Stimulated activated CD4-positive, alpha-beta T cell treated with anti-CD3 and anti-CD28 coated beads, Interleukin-12 subunit alpha, Interleukin-12 subunit beta, amount 100 ng/mL, for 4 hours (primary cell): Measurements from ENCODE around the gene DLG4.
"Not testable (repeated sequence)": the region's sequence is repeated elsewhere in the genome, so short reads cannot be mapped to it uniquely, and the experiment has no call there.

Experiments
- DNase-seq: peaks from one replicate; pipeline ENCODE4 v3.0.0-alpha.2; 2020

DLG4 gene

DNA sequence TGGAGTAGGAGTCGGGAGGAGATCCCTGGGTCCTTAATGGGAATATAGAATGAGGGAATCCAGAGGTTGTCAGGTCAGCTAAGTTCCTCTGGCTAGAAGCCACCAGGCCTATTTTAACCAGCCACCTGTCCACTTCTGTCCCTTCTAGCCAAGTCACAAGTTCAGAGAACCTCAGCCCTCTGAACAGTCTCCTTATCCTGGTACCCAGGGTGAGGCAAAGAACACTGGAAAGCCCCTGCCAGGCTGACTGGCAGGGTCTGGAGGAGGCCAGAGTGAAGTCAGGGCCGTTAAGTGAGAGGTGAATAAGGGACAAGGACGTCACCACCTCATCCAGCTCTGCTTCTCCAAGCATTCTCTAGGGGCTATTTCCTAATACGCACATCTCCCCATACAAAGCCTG, 29.2 kb upstream of the DLG4 start:
- no peak for DNase-seq

DNA sequence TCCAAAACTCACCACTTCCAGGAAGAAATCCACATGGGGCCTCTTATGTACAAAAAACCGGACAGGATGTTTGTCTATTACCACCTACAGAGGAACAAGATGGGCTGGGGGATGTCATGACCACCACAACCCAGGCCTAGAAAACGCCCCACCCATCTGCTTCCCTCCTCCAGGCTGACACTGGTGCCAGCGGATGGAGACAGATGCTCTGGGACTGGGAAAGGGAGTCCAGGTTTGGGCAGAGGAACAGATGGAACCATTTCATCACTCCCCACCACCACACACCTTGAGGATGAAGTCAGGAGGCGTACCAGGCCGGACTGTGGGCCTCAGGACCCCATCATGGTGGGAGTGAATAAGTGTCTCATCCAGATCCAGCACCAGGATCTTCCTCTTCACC, 27.1 kb upstream of the DLG4 start:
- DNase-seq = no peak

DNA sequence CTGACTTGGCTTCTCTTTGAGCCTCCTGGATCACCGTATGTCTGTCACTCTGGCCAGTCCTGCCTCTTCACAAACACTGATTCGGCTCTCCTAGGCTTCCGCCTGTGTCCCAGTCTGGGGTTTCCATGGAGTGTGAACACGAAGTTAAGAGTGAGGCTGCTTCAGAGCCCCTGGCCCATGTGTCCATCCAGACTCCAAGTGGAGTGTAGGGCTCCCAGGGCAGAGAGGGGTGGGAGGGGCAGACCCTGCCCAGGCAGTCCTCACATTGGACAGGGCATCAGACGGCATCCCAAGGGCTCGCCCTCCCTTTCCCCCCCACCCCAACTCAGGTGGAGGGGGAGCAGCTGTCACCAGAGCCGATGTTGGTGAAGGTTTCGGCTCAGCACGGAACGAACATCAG, 24.2 kb upstream of the DLG4 start:
- not testable (repeated sequence) for DNase-seq

DNA sequence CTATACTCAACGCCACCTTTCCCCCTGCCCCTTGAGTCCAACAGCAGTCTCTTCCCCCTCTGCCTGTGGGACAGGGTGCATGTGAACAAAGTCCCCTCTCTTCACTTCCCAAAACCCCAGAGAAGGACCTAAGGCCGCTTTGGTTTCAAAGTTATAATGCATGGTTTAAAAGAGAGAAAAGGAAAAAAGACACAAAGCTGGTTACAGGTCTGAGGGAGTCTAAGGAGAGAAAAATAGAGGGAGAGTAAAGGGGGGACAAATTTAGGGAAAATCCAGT, 23.8 kb upstream of the DLG4 start:
- DNase-seq = no peak

DNA sequence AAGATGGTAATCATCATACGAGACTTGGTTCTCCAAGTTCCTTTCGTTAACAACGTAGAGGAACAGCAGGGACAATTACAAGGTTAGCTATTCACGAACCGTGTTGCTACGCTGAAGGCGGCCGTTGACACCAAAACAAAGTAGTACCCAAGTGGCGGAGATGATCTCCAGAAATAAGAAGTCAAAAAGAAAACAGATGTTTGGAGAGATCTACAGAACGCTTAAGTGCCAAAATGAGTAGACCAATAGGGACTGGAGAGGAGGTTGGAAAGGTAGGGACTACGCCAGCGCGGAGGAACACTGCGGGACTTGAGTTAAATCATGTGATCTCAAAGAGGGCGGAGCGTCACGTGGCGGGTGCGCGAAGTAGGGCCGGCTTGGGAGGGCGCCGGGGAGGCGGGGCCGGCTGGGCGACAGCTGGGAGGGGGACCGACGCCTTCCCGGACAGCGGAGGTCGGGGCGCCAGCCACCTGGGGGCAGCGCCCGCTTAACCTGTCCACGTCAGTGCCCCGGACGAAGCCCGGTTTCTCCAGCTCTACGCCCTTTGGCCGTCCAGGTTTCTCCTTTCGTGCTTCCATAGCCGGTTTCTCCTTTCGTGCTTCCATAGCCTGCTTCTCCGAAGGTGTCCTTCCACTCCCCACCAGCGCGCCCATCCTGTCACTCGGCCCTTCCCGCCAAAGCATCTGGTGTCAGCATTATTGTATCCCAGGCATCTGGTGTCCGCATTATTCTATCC, 23.2 kb upstream of the DLG4 start:
- DNase-seq = peak; percentile 89

DNA sequence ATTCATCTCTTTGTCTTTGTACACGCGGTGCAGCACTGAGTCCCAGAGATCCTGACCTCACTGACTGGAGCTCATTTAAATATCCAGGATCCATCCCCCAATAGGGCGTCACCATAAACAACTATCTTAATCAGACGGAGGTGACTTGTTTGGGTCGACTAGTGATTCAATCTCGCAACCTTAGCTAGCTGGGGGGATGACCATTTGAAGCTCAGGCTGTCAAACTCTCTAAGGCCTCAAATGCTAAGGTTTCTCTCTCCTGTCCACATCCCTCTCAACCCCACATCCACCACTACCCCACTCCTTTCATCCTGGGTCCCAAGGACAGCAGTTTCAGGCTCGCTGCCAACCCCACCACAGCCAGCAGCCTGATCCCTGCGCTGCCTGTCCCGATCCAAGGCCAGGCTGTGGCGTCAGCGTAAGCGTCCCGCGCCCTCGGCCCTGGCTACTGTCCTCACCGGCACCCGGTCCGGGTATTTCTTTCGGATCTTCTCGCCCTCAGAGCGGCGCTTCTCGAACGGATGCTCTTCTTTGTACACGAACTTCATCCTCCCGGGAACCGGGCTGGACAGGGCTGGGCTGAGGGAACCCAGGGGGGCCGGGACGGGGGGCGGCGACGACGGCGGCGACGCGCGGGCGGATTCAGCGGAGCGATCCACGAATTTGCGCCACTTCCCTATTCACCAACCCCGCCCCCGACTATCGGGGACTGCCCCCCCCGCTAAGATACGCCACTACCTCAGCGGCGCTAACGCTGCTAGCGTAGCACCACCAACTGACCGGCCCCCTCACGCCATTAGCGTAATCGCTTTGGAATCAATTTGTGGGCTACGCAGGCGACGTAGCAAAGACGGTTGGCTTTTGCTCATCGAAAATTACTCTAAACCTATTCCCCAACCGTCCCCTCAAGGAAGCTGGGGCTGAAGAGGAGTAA, 22.4 kb upstream of the DLG4 start, which contains the start of gene GABARAP:
Gene GABARAP, minus strand, starts transcription at position 667 of the 934 bp plus-strand sequence. Its CDS starts 119 bp downstream, at position 548.
- peak; percentile 92 for DNase-seq

DNA sequence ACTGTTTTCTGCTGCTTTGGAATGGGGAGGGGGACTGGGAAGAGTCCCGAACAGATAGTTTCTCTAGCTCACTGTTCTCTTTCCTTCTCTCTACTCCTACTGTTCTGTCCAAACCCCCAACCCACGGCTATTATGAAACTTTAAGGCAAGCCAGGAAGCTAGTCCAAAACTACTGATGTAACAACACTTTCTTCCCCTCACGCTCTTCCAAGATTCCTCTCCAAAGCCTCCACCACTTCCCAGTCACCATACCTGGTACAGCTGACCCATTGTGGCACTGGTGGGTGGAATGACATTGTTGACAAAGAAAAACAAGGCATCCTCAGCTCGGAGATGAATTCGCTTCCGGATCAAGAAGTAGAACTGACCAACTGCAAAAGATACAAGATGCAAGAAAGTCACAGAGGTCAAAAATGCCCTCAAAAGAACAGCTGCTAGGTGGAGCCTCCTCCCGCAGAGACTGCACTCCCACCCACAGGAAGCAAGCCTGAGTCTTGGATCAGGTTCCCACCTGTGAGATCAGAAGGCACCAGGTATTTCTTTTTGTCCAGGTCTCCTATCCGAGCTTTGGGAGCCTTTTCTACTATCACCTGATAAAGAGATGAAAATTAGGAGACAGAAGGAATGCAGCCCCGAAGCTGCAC, 21.6 kb upstream of the DLG4 start:
- no peak for DNase-seq

DNA sequence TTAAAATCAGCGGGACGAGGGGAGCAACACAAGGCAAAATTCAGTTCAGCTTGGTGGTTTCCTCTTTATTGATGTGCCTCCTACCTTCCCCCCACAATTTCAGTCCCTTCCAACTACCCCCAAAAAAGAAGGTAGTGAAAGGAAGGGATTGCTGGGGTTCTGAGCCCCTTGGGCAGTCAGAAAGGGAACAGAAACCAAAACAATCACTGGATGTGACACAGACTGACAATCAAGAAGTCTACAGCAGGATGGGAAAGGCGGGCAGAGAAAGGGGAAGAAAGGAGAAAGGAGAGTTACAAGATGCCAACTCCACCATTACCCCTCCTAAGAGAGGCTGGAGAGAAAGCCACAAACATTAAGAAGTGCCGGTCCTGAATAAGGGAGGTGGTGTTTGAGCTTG, 20.7 kb upstream of the DLG4 start:
- DNase-seq = no peak

DNA sequence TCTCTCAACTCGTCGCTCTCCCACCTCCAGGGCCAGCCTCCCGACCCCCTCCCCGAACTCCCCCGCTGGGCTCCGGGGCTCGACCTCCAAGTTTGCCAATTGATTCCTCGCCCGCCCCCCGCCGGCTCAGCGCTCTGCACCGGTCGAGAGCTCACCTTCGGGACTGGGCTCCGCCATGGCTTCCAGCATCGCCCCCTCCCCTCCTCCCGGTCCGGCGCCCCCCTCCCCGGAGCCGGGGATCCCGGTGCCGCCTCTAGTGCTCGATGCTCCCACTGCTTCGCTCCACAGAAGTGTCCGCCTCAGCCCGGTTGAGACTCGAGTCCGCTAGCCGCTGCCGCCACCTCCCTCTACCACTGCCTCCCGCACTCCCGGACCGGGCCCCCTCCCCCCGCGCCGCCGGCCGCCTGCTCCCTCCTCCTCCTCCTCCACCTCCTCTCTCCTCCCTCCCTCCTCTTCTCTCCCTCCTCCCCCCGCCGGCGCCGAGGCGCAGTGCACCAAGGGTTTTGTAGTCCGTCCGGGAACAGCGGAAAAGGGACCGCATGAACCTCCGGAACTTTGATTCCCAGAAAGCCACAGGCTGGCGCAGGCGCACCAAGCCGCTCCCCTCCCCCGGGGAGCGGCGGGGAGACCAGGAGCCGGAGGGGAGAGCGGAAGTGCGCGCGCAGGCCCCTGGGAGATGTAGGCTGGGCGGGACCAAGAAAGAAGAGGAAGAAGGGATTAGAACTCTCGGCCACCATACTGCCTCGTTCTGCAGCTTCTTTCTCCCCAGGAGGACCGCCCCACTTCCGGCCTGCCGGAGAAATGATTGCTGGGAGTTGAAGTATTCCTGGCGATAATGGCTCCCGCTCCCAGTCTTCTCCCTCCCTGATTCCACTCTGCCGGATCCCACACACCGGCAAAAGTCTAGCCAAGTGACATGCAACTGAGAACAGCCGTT, 19.7 kb upstream of the DLG4 start, which contains the start of gene PHF23:
Gene PHF23, minus strand, starts transcription at position 367 of the 937 bp plus-strand sequence. Its CDS starts 178 bp downstream, at position 189.
- peak; percentile 97 for DNase-seq

DNA sequence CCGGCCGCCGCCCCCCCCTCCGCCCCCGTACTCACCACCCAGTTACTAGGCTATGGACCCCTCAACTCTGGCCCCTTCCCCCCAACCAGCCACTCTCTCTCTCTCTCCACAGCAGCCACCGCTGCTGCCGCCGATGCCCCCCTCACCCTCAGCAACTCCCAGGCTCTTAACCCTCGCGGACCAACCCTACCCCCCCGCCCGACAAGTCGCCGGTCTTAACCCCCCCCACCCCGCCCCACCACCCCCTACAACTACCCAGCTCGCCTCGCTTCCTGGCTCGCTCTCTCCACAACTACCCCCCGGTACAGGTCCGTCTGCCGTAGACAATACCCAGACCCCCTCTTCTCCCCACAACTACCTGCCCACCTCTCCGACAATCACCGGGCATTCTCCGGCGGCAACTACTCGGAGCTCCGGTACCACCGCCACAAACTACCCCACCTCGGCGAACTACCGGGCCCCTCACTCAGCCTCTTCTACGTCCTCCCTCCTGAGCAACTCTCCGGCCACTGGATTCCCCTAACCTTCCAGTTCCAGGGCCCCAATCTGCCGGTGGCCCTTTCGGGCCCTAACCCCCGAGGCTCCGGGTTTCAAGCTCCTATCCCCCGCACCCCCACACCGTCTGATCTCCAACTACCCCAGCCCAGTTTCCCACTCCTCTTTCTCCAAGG, 18.9 kb upstream of the DLG4 start:
- peak; percentile 41 for DNase-seq

DNA sequence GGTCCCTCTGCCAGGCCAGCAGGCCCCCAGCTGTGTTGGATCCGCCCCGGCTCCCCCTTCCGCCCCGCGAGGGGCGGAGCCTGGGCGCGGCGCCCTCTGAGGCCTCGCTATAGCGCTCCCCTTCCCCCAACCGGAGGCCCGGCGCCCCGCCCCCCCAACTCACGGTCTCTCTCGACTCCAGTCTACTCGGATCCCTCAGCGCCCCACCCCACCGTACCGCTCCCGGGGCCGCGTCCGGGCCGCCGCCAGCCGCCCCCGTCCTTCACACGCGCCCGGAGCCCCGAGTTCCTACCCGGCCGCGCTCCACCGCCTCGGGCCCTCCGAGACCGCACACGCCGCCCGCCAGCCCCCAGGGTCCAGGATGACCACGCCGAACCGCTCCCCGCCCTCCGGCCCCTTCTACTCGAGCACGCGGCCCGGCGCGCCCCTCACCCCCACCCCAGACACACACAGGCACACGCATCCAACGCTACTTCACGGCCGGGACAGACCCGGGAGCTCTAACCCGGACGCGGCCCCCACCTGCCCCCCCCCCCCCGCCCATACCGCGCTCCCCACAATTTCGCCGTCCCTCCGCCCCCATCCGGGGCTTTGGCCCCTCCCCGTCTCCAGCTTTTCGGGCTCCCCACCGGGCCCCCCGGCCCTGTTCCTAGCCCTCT, 18.3 kb upstream of the DLG4 start:
- DNase-seq = peak; percentile 91

DNA sequence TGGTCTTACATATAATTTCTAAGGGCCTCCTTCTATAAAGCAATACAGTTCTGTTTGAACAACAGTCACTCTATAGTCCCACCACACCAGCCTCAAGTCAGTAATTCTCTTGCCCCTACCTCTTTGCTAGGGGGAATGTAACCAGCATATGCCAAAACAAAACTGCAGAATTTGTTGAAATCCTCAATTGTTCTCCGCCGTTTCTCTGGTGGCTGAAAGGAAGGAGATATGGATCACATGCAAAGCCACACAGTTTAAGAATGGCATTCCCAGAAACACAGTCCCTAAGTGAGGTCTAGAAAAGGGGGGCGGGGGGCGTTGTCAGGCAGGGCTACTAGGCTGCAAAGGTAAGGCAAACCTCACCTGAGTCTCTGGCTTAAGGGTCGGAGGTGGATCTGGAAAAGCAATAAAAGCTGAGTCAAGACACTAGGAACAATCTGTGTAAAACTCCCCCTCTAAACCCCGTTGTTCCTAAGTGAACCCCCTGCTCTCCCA, 17.7 kb upstream of the DLG4 start:
- no peak for DNase-seq

DNA sequence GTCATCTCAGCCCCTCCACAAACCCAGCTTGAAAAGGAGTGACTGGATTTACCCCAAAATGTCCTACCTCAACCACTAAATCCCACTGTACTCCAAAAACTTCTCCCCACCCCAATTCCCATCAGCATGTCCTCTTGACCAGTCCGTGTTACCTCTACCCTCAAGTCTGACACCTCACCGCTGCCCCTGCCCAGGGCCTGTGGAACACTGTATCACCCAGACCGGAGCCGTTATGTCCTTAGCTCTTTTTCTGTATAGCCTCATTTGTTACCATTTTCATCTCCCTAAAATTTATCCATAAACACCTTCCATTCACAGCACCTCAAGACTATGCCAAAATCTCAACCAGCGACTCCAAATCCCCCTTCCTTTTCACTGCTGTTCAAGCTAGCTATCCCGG, 17.2 kb upstream of the DLG4 start:
- DNase-seq = no peak

DNA sequence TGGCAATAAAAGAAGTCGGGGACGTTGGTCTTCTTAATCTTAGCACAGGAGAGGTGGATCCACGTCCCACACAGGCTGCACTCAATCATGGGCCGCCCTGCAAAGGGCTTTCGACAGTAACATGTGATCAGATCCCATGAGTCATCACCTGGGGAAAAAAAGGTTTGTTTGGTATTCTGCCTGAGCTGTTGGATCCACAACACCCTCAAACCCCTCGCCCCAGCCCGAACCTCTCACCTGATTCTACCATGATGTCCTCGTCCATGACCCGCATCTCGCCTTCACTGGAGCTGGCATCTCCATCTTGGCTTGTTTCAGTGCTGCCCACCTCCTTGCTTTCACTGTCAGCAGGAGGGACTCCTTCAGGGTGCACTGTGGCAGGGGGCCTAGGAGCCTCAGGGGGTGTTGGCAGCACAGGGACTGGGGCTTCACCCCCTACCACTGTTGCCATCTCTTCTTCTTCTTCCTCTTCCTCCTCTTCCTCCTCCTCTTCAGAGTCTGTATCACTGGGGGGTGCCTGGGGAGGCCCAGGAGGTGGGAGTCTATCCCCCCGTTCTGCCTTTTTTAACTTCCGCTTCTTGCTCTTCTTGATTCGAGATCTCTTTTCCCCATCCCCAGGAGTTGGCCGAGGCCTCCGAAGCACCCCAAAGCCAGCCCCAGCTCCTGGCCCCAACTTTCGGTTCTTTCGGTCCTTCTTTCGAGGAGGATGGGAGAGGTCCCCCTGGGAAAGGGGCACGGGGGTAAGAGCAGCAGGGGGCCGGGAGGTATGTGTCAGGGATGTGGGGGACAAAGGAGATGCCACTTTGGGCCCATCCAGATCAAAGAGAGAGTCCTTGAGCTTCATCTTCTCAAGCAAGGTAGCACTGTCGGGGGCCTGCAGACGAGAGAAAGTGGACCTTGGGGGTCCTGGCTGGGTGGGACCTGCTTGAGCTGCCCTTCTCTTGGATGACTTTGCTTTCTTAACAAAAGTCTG, 16.3 kb upstream of the DLG4 start:
- no peak for DNase-seq

DNA sequence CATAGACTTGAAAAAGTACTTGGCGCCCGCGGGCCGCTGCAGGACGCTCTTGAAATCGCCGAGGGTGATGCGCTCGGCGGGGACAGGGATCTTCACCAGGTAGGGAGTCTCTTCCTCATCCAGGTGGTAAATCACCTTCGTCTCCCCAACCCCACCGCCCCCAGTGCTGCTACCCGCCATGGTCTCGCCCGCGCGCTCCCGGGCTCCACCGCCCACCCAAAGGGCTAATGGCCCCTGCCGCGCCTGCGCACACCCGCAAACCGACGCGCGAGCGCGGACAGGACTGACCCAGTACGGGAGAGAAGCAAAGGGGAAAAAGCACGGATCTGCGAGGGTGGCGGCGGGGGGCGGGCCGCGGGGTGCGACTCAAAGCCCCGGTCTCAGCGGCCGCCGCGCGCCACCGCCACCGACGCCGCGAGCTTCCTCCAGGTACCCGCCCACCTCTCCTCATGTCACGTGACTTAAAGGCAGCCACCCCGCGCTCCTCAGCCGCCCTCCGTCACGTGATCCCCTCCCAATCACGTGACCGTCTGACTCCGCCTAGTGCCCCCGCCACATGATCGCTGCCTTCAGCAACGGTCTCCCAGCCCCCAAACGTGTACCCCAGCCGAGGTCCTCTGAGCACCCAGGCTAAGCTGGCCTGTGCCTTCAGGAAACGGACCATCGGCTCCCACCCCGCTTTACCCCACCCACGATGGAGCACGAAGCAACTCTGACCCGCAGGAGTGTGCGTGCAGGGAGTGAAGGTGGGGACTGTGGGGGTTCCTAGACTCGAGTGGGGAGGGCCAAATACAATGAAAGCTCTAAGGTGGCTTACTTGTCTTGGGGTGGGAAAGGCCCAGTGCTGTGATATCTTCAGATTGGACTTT, 14.7 kb upstream of the DLG4 start, which contains the start of gene DVL2:
Gene DVL2, minus strand, starts transcription at position 435 of the 869 bp plus-strand sequence. Its CDS starts 255 bp downstream, at position 180.
- peak; percentile 93 for DNase-seq

DNA sequence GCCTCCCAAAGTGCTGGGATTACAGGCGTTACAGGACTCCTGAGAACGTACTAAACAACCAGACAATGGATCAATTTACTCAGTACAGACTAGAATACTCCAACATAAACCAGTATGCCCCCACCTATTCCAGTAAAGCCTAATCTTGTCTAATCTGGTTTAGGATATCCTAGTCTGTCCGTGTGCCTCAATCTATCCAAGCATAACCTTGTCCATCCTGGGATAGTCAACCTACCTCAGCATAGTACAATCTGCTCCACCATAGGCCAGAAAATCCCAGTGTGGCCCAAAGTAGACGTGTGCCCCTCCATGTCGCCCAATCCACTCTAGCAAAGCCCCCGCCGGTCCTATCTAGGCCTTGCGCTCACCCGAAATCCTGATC, 14.1 kb upstream of the DLG4 start:
- no peak for DNase-seq

DNA sequence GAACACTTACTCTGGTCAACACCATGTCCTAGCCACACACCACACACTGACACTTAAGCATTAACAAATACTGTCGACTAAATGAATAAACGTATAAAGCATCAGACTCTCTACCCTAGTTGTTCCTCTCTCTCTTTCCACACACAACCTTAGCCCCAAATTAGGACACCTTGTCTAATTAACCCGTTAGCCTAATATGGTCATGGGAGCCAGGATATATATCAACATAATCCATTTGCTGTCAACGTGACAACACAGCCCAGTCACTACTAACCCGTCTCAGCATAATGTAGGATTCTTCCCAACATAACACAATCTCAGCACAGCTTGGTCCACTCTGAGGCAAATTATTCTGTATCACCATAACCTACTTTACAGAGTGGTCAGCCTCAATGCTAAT, 12.5 kb upstream of the DLG4 start:
- DNase-seq = no peak

DNA sequence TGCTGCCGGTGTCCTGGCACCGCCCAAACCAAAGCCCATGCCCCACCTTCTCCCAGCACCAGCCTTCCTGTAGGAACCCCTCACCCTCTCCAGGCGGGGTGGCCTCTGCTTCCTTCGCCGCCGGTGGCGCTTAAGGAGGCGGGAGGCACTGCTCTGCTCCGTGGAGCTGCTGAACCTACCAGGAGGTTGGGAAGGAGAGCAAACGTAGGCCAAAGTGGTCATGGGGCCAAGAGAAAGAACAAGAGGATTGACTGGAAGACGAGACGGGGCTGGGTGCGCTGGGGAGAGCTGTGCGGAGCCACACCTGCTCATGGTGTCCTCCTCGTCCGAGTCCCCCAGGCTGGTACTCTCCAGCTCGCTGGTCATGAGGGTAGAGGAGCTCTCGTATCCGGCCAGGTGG, 9.9 kb upstream of the DLG4 start:
- no peak for DNase-seq

DNA sequence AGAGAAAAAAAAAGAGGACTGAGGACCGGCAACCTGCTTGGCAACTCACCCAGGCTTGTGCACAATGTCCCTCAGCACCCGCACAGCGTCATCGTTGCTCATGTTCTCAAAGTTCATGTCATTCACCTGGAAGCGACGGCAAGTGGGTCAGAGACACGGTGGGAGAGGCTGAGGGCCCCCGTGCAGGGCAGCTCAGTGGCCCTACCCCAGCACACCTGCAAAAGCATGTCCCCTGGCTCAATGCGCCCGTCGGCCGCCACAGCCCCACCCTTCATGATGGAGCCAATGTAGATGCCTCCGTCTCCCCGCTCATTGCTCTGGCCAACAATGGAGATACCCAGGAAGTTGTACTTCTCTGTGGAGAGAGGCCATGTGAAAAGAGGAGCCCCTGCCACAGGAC, 9.3 kb upstream of the DLG4 start:
- no peak for DNase-seq
